Jurkat, Clone E6-1 (cell line): Measurements from ENCODE around the gene JAM3.

ENCODE experiments used
- DNase-seq: peaks from one replicate; pipeline ENCODE4 v3.0.0-alpha.2; 2011; ENCODE audit warnings: low read depth, low spot score
- H3K4me3 ChIP-seq: 2 replicates; pipeline ENCODE4 v1.5.1; 2011; ENCODE audit warnings: mild to moderate bottlenecking, low read length, control low read depth, moderate library complexity

JAM3 gene

DNA sequence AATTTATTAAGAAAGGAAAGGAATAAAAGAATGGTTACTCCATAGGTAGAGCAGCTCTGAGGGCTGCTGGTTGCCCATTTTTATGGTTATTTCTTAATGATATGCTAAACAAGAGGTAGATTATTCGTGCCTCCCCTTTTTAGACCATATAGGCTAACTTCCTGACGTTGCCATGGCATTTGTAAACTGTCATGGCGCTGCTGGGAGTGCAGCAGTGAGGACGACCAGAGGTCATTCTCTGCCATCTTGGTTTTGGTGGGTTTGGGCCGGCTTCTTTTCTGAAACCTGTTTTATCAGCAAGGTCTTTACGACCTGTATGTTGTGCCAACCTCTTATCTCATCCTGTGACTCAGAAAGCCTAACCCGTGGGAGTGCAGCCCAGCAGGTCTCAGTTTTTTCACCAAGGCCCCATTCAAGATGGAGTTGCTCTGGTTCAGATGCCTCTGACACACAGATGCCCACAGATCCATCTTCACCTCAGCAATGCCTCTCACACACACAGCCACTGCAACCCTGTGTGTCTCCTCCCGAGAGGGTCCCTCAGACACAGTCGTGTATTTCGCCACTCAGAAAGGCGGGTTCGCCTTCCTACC lies 16.4 kb upstream of the JAM3 start:
- no peak overlapping the region for H3K4me3 ChIP-seq
- no peak for DNase-seq

DNA sequence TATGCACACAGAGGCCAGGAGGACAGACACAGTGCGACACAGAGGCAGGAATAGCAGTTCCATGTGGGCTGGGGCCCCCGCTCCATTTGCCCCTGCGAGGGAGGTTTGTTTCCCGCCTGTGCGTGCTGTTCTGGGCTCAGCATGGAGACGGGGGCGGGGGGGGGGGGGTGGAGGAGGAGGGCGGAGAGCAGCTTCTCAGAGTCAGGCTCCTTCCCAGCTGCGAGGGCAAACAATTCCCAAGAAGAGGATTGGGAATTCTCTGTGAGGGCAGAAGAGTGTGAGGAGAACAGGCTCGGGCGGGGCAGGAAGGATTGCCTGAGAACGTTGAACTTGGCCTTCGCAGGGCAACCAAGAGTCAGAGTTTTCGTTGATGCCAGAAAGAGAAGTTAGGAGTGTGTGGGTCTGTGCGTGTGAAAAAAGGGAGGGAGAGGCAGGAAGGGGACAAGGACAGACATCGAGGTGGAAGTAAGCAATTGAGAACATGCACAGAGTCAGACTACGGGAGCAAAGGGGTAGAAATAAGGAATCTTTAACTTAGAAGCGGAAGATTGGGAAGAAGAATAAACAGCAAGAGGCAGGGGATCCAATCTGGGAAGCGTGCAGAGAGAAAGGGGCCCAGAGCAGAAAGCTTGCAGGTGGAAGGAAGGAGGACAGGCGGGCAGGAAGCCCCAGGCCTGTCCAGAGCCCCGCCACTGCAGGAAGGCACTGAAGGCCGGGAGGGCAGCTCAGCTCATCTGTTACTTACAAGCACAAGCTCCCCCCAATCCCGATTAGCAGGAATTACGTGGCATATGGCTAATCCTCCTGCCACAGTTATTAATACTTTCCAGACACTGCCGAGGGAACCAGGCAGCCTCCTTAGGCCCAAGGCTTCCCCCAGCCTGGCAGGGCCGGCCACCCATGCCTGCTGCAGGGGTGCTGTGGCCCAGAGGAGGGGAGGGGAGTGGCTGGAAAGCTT lies 15.6 kb upstream of the JAM3 start:
- H3K4me3 ChIP-seq, result no peak overlapping the region
- DNase-seq, result no peak

DNA sequence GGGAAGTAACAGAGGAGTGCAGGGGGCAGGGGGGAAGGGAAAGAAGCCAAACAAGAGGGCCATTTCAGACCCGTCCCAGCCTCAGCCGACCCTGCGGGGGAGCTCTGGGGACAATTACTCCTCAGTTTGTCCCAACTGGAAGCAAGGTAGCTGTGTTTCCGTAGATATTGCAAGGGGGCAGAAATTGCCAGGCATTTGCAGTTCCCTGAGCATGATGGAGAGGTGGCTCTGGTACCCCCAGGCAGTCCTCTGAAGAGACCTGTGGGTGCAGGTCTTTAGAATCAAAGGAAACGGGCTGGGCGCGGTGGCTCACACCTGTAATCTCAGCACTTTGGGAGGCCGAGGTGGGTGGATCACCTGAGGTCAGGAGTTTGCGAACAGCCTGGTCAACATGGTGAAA lies 13.8 kb upstream of the JAM3 start:
- no peak overlapping the region for H3K4me3 ChIP-seq
- no peak for DNase-seq

DNA sequence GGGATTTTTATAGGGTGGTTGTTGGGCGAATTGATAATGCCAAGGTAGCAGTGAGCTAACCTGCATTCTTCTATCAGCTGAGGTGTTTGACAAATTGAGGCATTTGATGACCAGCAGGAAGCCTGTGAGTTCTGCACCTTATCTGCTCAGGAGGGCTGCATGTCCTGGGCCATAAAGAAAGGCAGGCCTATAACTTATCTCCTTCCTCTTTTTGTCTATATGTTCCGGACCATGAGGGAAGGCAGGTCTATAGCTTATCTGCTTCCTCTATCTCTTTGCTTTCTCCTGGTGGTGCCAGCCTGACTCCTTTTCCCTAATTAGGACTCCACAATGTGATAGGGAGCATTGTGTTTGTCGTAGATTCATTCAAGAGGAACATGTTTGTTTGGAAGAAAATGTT lies 8.6 kb upstream of the JAM3 start:
- no peak for DNase-seq
- H3K4me3 ChIP-seq, result no peak overlapping the region

DNA sequence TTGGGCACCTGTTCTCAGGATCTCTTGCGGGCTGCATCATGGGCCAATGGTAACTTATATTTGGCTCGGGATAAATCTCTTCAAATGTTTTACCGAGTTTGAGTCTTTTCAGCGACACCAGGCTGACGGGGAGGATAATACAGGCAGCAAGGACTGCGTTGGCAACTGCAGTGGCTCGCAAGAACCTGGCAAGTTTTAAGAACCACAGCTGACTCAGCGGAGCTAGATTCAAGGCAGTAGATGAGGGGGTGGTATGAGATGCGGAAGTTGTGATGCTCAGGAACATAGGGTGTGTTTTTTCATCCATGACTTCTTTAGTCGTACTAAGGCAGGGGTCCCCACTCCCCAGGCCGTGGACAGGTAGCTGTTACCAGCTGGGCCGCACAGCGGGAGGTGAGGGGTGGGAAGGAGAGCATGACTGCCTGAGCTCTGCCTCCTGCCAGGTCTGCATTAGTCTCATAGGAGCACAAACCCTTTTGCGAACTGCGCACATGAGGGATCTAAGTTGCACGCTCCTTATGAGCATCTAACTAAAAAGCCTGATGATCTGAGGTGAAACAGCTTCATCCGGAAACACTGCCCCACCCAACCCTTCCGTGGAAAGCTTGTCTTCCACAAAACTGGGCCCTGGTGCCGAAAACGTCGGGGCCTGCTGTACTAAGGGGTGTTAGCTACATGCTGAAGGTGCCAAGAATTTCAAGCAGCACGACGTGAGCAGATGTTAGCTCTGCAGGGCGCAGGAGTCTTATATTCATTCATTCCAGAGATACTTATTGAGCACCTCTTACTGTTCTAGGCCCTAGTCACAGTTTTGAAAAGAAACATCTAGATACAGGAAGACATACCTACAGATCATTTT lies 6.4 kb upstream of the JAM3 start:
- H3K4me3 ChIP-seq, result no peak overlapping the region
- no peak for DNase-seq

DNA sequence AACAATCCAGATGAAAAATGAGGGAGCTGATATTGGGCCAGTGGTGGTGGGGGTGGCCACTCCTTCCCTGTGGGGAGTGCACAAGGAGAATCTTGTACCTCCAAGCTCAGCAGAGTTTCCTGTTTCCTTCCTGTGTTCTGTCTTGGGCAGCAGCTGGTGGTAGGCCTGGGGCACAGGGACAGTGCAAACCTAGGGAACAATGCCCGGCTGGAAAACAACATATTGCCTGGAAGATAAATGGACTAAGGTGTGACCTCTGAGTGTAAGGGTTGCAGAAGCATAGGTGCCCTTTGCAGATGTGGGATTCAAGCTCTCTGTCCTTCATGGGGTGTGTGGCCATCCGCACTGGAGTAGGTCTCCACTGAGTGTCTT lies 5.8 kb upstream of the JAM3 start:
- DNase-seq, result no peak
- H3K4me3 ChIP-seq, result no peak overlapping the region

DNA sequence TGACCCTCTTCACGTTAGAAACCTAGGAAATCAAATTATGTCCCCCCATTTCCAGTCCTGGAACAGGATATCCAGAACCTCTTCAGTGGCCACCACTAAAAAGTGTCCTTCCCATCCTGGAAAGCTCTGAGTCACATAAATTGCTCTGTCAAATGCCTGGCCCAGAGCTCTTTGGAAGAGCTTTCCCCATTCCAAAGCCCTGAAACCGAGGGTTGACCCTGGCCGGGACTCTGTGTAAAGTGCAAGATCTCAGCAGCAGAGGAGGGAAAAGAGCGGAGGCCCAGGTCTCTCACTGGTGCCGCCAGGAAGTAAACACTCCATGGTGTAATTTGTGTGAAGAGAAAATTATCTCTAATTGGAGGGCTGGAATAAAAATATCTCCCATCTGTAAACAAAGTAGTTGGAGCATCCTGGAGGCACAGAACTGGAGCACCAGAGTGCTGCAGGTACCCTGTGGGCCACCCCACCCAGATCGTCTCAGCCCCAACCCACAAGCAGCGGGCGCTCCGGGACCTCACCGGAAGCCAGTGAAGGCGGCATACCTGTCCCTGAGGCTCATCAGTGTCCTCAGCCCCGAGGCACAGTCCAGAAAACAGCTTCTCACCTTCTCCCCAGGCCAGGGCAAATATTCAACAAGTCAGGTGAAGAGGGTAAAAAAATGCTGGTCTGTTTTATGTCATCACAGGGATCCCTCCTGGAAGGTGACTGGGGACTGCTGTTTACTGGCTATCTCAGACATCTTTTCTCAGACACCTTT lies 4.7 kb upstream of the JAM3 start:
- DNase-seq, result no peak
- H3K4me3 ChIP-seq, result no peak overlapping the region

DNA sequence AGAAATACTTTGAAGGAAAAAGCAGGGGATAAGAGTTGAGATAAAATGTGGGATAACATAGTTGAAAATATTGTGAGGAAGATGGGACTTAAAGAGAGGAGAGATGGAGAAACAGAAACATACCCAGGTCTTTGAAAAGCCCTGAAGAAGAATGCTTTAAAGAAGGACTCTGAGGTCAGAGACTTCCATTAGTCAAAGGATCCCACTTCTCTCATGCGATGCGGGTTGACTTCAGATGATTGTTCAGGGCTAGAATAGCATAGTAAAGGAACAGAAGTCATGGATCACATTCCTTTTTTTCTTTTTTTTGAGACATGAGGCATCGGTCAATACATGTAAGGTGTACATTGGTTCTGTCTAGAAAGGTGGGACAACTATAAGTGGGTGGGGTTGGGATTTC lies 3.5 kb upstream of the JAM3 start:
- H3K4me3 ChIP-seq, result no peak overlapping the region
- DNase-seq, result no peak

DNA sequence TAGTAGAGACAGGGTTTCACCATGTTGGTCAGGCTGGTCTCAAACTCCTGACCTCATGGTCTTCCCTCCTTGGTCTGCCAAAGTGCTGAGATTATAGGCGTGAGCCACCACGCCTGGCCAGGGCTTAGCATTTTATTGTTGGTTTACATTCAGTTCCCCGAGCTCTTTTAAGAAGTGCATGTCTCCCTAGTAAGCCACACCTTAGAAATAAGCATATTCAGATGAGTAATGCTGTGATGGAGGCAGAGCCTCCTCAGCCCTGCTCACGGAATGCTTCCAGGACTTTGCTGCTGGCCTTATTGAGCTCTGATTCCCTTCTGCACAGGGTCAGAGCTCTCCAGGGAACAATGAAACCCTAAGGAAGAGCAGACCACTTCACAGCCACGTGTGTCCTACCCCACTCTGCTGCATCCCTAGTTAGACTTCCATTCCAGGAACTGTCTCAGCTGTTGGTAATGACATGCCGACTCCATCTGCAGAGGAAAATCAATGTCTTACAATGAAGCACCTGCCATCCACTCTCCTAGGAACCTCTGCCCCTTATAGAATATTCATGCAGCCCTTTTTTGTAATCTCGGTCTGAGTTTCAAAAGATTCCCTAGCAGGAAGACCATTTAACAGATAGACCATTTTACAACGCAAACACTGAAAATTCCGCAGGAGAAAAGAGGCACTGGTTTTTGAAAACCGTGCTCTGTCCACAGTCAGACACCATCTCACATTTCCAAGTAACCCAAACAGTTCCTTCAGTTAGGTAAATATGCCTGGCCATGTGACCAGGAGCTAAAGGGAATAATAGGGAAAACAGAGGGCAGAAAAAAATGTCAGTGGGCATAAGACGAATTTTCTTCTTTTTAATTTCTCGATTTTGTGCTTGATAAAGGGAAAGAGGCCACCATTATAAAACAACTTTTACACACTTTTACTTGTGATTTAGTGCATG lies 1.7 kb upstream of the JAM3 start:
- no peak for DNase-seq

DNA sequence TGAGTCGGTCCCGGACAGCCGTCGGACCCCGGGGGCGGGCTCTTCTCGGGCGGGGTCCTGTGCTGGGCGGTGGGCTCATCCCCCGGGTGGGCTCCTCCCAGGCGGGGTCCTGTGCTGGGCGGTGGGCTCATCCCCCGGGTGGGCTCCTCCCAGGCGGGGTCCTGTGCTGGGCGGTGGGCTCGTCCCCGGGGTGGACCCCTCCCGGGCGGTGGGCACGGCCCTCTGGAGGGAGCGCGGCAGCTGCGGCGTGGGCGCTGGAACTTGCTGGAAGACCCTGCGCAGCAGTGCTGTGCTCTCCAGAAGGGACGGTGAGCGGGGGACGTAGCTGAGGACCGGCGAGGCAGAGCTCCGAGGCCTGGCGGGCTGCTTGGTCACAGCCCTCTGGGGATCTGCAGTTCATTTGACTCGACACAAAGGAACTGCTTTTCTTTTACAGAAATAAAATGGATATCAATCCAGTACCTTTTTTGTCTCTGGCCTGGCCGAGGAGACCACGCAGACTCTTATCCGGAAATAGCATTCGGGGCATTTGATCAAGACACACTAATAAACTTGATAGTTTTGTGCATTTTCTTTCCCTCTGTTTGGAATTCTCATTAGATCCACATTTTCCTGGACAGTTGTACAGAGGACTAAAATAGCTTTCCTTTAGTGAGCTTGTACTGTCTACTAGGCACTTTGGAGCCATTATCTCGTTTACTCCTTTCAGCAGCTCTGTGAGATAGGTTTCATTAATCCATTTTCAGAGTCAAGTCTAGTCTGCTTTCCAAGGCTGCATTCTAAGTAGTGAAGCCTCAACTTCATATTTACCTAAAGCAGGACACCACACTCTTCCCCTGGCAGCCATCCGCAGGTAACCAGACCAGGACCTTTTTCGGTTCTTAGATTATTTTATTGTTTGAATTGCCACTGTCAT lies 812 bp downstream of the JAM3 start:
- no peak for DNase-seq
- peak overlapping the region; percentile 70 for H3K4me3 ChIP-seq

More for the DNA sequence above, 1.7 kb upstream of the JAM3 start:
- no peak overlapping the region for H3K4me3 ChIP-seq

DNA sequence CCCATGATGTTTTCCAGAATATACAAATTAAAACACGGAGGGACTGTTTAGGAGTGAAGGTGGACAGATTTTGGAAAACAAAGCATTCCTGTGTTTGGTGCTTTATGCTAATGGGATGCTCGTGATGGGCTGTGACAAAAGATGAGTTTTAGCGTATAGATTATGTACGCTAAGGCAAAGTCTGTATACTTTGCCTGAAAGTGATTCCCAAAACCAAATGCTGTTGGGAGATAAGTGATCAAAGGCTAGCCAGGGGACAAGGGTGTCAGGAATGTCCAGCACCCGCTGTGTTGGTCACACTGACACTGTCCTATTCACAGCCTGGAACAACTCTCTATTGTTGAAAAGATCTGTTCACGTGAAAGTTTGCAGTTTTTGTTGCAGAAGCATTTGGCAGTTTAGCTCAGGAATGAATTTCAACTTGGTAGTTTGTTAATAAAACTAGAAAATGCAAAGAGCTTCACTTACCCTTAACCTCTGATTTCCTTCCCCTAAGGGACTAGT lies 1.5 kb downstream of the JAM3 start:
- H3K4me3 ChIP-seq, result peak overlapping the region; percentile 70
- DNase-seq, result no peak

DNA sequence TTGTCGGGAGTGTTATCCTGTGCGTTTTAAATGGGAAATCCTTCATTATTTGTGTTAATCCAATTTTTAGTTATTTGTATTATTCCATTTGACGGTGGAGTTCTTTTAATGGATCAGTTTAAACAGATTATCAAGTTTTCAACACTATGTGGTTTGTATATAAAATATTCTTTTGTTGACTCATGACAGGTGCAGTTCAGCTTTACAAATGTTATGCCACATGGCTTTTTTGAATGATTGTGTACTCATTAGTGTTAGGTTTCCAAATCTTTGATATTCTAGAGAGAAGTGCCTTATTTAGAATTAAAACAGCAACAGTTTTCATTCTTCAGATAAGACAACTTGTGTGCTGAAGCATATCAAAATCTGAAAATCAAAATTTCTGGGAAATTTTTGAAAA lies 2.4 kb downstream of the JAM3 start:
- H3K4me3 ChIP-seq, result no peak overlapping the region
- no peak for DNase-seq

DNA sequence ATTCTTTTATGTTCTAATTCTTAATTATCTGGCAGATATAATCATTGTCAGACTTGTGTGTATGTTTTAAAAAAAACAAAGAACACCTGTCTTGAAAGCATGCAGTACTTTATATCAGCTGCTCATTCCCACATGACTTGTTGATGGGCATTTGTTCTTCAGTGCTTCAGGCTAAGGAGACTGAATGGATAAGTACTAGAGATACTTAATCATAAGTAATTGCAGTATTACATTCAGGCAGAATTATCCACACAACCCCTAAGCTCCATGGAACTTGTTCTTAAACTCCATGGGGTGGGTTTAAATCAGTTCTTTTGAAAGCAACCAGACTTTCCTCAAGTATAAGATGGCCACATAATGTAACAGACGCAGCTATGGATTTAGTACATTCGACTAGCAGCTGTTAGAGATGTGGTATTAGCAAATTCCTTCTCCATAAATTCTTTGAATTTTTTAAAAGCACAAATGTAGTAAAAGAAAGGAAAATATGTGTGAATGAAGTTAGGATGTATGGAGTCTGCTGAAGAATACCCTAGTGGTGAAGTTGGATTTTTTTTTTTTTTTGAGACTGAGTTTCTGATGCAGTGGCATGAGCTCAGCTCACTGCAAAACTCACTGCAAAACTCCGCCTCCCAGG lies 3.0 kb downstream of the JAM3 start:
- no peak for DNase-seq
- no peak overlapping the region for H3K4me3 ChIP-seq

DNA sequence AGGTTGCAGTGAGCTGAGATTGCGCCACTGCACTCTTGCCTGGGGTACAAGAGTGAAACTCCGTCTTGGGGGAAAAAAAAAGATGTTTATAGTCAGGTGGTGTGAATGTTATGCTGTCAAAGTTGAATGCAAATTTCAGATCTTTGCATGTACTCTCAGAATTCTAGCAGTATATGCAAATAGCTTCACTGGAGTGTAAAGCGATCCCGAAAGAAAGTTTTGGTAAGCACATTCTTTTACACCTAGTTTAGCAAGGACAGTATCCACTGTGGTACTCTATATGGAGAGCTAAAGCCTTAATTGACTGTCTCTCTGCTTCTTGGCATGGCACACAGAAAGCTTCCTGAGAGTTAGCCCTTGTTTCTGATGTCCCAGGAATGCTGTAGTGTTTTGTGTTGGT lies 4.0 kb downstream of the JAM3 start:
- no peak overlapping the region for H3K4me3 ChIP-seq
- no peak for DNase-seq

DNA sequence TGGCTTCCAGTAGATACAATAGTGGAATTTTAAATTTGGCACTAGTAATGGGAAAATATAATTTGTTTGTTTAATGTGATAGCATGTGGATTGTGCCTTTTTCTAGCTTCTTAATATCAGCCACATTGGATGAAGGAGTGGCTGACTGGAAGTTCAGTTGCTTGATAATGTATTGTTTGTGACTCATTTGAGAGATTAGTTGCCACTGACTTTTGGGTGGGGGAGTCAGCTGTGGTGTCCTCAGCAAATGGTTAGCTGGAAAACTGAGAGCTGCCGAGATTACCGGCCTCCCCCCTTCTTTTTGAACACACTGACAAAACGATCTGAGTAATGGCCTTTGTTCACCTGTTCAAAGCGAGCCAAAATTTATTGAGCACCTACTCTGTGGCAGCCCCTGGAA lies 5.5 kb downstream of the JAM3 start:
- H3K4me3 ChIP-seq, result no peak overlapping the region
- DNase-seq, result no peak

DNA sequence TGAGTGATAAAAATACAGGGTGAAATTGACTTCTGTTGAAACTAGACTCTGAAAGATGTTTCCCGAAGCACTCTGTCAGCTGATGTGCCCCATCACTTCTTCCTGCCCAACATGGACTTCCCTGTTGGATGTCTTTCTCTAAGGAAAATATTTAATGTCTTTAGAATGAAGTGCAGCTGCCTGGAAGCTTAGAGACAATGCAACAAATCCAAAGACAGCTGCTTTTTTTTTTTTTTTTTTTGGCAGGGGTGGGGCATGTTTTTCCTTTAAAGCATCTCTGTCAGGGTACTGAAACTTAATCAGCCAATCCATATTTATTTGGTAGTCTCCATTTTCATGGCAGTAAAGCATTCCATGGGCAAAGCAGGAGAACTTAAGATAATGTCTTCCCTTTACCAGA lies 5.9 kb downstream of the JAM3 start:
- no peak overlapping the region for H3K4me3 ChIP-seq
- no peak for DNase-seq

DNA sequence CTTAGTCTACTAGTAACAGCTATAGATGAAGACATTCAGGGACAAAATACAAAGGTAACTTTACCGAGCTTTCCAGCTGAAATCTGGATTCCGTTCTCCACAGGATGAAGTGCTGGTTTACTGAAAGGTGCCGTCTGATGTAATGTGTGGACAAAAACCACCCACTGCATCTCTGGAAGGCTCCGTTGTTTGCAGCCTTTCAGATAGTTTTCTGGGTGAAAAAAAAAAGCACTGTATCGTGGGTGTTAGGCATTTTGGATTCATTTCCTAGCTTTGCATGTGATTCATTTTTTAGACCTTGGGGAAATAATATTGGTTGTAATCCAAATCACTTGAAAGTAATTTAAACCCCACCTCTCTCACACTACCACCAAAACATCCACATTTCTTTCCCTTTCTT lies 10.4 kb downstream of the JAM3 start:
- H3K4me3 ChIP-seq, result no peak overlapping the region
- no peak for DNase-seq
